Measurements from ENCODE around the gene PPP1R13B.

Gene PPP1R13B

DNA sequence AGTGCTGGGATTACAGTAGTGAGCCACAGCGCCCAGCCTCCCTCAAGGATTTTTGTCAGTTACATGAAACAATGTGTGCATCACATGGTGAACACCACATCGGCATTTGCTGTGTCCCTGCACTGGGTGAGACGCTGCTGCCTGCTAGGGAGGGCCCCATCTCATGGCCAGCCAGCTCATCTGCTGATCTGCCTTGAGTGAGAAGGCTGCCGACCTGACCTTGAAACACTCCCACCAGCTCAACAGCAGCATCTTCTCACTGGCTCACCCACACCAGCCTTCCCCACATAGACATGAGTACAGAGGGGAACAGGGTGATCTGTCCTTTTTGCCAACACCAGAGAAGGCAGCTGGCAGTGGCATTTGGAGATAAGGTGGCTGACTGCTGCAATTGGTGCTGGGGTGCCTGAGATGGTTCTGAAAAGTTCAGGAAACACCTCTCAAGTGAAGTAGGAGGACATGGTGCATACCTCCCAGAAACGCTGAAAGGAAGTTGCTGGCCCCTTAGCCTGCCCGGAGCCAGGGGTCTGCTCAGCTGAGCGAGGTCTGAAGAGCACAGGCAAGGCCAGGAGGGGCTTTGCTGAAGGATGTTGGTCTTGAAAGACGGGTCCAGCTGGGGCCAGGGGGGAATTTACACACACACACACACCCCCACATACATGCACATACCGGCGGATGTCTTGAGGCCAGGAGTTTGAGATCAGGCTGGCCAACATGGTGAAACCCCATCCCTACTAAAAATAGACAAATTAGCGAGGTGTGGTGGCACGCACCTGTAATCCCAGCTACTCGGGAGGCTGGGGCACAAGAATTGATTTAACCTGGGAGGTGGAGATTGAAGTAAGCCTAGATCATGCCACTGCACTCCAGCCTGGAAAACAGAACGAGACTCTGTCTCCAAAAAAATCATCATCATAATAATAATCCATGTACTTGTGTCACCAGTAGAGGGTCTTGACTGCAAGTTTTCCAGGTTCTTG, 14.3 kb upstream of the PPP1R13B start:
- Histone ChIP-seq H3K4me3 (ENCODE audit: low read depth in 1 of 5, low read length in 5 of 5) (no peak overlapping the region), H3K9ac (ENCODE audit: low read length in 5 of 5) (no peak overlapping the region), H3K9me3 (ENCODE audit: control insufficient read depth in 5 of 5, low read length in 5 of 5) (no peaks in the 10 kb centered on the region), H3K4me1 (ENCODE audit: control insufficient read depth in 5 of 5, insufficient read depth in 5 of 5, low read length in 5 of 5) (peaks cover 0 to 14% (median 7%) of the 10 kb centered on the region in 5 donors), H3K27ac (ENCODE audit: low read depth, low read length) (no peak overlapping the region), H3K36me3 (ENCODE audit: control insufficient read depth in 5 of 5, insufficient read depth in 5 of 5, low read length in 5 of 5) (no peaks in the 10 kb centered on the region), H3K27me3 (ENCODE audit: control insufficient read depth in 5 of 5, insufficient read depth in 4 of 5, low read length in 5 of 5) (peaks cover 4 to 8% (median 7%) of the 10 kb centered on the region in 5 donors)

- Histone ChIP-seq H3K9ac (ENCODE audit: low read length in 5 of 5) (no peak overlapping the region), H3K27ac (ENCODE audit: low read depth, low read length) (no peak overlapping the region), H3K27me3 (ENCODE audit: control insufficient read depth in 5 of 5, insufficient read depth in 4 of 5, low read length in 5 of 5) (peaks cover 5 to 10% (median 7%) of the 10 kb centered on the region in 5 donors), H3K4me1 (ENCODE audit: control insufficient read depth in 5 of 5, insufficient read depth in 5 of 5, low read length in 5 of 5) (peaks cover 0 to 35% (median 18%) of the 10 kb centered on the region in 5 donors), H3K4me3 (ENCODE audit: low read depth in 1 of 5, low read length in 5 of 5) (no peak overlapping the region), H3K9me3 (ENCODE audit: control insufficient read depth in 5 of 5, low read length in 5 of 5) (no peaks in the 10 kb centered on the region), H3K36me3 (ENCODE audit: control insufficient read depth in 5 of 5, insufficient read depth in 5 of 5, low read length in 5 of 5) (no peaks in the 10 kb centered on the region)
Observed at GRCh38 chr14:103859416-103860202, 12.2 kb upstream of the PPP1R13B start.

DNA sequence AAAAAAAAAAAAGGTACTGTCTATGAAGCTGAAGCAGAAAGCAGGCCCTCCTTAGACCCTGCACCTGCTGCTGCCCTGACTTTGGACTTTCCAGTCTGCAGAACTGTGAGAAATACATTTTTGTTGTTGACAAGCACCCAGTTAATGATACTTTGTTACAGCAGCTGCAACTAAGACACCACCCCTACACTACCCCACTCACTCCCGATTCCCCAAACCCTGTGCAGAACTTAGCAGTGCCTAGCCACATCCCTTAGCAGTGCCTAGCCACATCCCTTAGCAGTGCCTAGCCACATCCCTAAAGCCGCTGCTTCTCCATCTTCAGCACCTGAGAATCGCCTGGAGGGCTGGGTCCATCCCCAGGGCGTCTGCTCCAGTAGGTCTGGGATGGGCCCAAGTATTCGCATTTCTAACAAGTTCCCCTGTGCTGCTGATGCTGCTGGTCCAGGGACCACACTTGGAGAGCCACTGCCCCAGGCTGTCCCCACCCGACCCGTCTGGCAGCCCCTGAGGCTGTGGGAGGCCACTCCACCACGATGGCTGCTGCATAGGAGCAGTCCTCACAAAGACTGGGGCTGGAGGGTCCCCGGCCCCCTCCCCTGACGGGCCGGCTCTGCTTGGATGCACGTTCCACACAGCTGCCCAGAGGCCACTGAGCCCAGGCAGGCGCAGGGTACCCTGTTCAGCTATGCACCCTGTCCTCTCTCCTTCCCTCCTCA, 10.8 kb upstream of the PPP1R13B start:
- Histone ChIP-seq H3K9ac (ENCODE audit: low read length in 5 of 5) (no peak overlapping the region), H3K36me3 (ENCODE audit: control insufficient read depth in 5 of 5, insufficient read depth in 5 of 5, low read length in 5 of 5) (no peaks in the 10 kb centered on the region), H3K27ac (ENCODE audit: low read depth, low read length) (no peak overlapping the region), H3K27me3 (ENCODE audit: control insufficient read depth in 5 of 5, insufficient read depth in 4 of 5, low read length in 5 of 5) (peaks cover 5 to 10% (median 7%) of the 10 kb centered on the region in 5 donors), H3K4me3 (ENCODE audit: low read depth in 1 of 5, low read length in 5 of 5) (no peak overlapping the region), H3K4me1 (ENCODE audit: control insufficient read depth in 5 of 5, insufficient read depth in 5 of 5, low read length in 5 of 5) (peaks cover 0 to 38% (median 20%) of the 10 kb centered on the region in 5 donors), H3K9me3 (ENCODE audit: control insufficient read depth in 5 of 5, low read length in 5 of 5) (no peaks in the 10 kb centered on the region)

- H3K9me3 ChIP-seq (ENCODE audit: control insufficient read depth in 5 of 5, low read length in 5 of 5): no peaks in the 10 kb centered on the region
- H3K36me3 ChIP-seq (ENCODE audit: control insufficient read depth in 5 of 5, insufficient read depth in 5 of 5, low read length in 5 of 5): no peaks in the 10 kb centered on the region
- no peak overlapping the region for H3K4me3 ChIP-seq (ENCODE audit: low read depth in 1 of 5, low read length in 5 of 5)
- H3K27ac ChIP-seq (ENCODE audit: low read depth, low read length): no peak overlapping the region
- H3K9ac ChIP-seq (ENCODE audit: low read length in 5 of 5): peak overlapping the region in 1 of 5 donors; percentile 35
- peaks cover 0 to 38% (median 20%) of the 10 kb centered on the region in 5 donors for H3K4me1 ChIP-seq (ENCODE audit: control insufficient read depth in 5 of 5, insufficient read depth in 5 of 5, low read length in 5 of 5)
- H3K27me3 ChIP-seq (ENCODE audit: control insufficient read depth in 5 of 5, insufficient read depth in 4 of 5, low read length in 5 of 5): peaks cover 5 to 10% (median 7%) of the 10 kb centered on the region in 5 donors
Observed at GRCh38 chr14:103857256-103857655, 9.9 kb upstream of the PPP1R13B start.

DNA sequence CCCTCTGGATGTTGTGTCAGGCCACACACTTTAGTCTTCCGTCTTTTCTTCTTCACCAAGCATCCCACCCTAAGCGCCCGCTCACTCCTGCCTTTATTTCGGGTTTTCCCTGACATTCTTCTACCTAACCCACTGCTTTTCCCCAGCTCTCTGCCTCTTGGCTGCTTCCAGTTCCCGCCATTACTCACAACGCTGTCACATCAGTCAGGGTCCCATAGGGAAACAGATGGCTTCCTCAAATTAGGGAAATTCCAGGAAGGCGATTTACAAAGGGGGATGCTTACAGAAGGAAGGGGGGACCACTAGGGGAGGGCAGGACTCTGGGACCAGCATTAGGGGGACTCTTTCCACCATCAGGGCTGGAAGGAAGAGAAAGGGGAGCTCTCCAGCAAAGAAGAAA, 9.2 kb upstream of the PPP1R13B start:
- H3K27ac ChIP-seq (ENCODE audit: low read depth, low read length): no peak overlapping the region
- H3K4me1 ChIP-seq (ENCODE audit: control insufficient read depth in 5 of 5, insufficient read depth in 5 of 5, low read length in 5 of 5): peaks cover 0 to 38% (median 20%) of the 10 kb centered on the region in 5 donors
- no peak overlapping the region for H3K4me3 ChIP-seq (ENCODE audit: low read depth in 1 of 5, low read length in 5 of 5)
- H3K9ac ChIP-seq (ENCODE audit: low read length in 5 of 5): peak overlapping the region in 1 of 5 donors; percentile 35
- no peaks in the 10 kb centered on the region for H3K9me3 ChIP-seq (ENCODE audit: control insufficient read depth in 5 of 5, low read length in 5 of 5)
- peaks cover 3 to 8% (median 7%) of the 10 kb centered on the region in 5 donors for H3K27me3 ChIP-seq (ENCODE audit: control insufficient read depth in 5 of 5, insufficient read depth in 4 of 5, low read length in 5 of 5)
- H3K36me3 ChIP-seq (ENCODE audit: control insufficient read depth in 5 of 5, insufficient read depth in 5 of 5, low read length in 5 of 5): no peaks in the 10 kb centered on the region

DNA sequence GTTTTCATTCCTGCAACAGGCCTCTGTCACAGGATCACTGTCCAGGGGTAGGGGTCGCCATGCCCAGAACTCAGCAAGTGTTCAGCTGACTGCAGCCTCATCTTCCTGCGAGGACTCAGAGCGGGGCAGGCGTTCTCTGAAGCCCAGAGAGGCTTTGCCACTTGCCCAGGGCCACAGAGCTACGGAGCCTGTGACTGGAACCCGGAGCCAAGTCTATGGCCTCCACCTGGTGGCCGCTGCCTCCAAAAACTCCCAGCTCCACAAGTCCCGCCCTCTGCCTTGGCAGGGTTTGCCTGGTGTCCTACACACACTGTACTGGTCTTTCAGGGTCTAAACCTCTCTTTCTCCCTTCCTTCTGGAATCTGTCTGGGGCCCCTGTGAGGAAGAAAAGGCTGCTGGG, 8.7 kb upstream of the PPP1R13B start:
- Histone ChIP-seq H3K4me1 (ENCODE audit: control insufficient read depth in 5 of 5, insufficient read depth in 5 of 5, low read length in 5 of 5) (peaks cover 0 to 38% (median 20%) of the 10 kb centered on the region in 5 donors), H3K27ac (ENCODE audit: low read depth, low read length) (peak overlapping the region; percentile 16), H3K9ac (ENCODE audit: low read length in 5 of 5) (no peak overlapping the region)

GRCh38 chr14:103855734-103856095, 8.3 kb upstream of the PPP1R13B start:
- Histone ChIP-seq H3K9me3 (ENCODE audit: control insufficient read depth in 5 of 5, low read length in 5 of 5) (no peaks in the 10 kb centered on the region), H3K27ac (ENCODE audit: low read depth, low read length) (peak overlapping the region; percentile 16), H3K27me3 (ENCODE audit: control insufficient read depth in 5 of 5, insufficient read depth in 4 of 5, low read length in 5 of 5) (peaks cover 0 to 8% (median 4%) of the 10 kb centered on the region in 5 donors), H3K36me3 (ENCODE audit: control insufficient read depth in 5 of 5, insufficient read depth in 5 of 5, low read length in 5 of 5) (no peaks in the 10 kb centered on the region), H3K4me3 (ENCODE audit: low read depth in 1 of 5, low read length in 5 of 5) (no peak overlapping the region), H3K4me1 (ENCODE audit: control insufficient read depth in 5 of 5, insufficient read depth in 5 of 5, low read length in 5 of 5) (peaks cover 0 to 38% (median 20%) of the 10 kb centered on the region in 5 donors), H3K9ac (ENCODE audit: low read length in 5 of 5) (peak overlapping the region in 1 of 5 donors; percentile 25)

More for the DNA sequence above, 8.7 kb upstream of the PPP1R13B start:
- no peak overlapping the region for H3K4me3 ChIP-seq (ENCODE audit: low read depth in 1 of 5, low read length in 5 of 5)
- H3K9me3 ChIP-seq (ENCODE audit: control insufficient read depth in 5 of 5, low read length in 5 of 5): no peaks in the 10 kb centered on the region
- no peaks in the 10 kb centered on the region for H3K36me3 ChIP-seq (ENCODE audit: control insufficient read depth in 5 of 5, insufficient read depth in 5 of 5, low read length in 5 of 5)
- H3K27me3 ChIP-seq (ENCODE audit: control insufficient read depth in 5 of 5, insufficient read depth in 4 of 5, low read length in 5 of 5): peaks cover 0 to 8% (median 4%) of the 10 kb centered on the region in 5 donors

DNA sequence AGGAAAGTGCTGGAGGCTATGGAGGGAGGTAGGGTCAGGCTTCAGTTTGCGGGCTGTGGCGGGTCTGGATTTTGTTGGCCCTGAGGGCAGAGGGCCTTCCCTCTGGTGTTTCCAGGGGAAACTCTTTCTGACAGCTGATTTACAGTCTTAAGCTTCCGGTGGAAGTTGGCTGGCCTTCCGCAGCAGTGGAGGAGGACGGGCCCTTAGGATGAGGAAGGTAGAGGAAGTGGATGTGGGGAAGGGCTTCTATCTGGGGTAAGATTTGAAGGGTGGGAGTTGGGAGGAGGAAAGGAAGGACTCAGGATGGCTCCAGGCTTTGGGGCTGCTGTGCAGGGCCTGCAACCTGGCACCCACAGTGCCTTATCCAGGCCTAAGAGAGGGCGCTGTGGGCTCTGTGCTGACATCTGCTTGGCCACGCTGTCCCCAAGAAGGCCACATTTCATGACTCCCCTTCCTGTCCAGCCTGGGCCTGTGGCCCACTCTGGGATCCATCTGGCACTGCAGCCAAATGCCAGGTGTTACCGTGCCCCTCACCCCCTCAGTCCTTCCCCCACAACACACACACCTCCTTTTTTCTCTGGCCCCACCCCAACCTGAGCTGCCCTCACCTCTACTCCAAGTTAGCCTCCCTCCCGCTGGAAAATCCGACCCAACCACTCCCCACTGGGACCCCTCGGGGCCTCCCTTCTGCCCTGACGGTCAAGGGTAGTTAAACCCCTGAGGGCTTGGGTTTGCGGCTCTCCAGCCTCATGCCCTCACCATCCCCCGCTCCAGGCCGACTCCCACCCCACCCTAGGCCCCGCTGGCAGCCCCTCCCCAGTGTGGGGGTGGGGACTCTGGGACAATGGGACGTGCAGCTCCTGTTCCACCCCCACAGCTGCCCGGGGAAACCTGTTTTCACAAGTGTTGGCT, 7.7 kb upstream of the PPP1R13B start:
- peaks cover 0 to 8% (median 4%) of the 10 kb centered on the region in 5 donors for H3K27me3 ChIP-seq (ENCODE audit: control insufficient read depth in 5 of 5, insufficient read depth in 4 of 5, low read length in 5 of 5)
- H3K27ac ChIP-seq (ENCODE audit: low read depth, low read length): peak overlapping the region; percentile 57
- peaks cover 0 to 34% (median 16%) of the 10 kb centered on the region in 5 donors for H3K4me1 ChIP-seq (ENCODE audit: control insufficient read depth in 5 of 5, insufficient read depth in 5 of 5, low read length in 5 of 5)
- peak overlapping the region in 1 of 5 donors; percentile 25 for H3K9ac ChIP-seq (ENCODE audit: low read length in 5 of 5)
- H3K36me3 ChIP-seq (ENCODE audit: control insufficient read depth in 5 of 5, insufficient read depth in 5 of 5, low read length in 5 of 5): no peaks in the 10 kb centered on the region
- no peak overlapping the region for H3K4me3 ChIP-seq (ENCODE audit: low read depth in 1 of 5, low read length in 5 of 5)
- no peaks in the 10 kb centered on the region for H3K9me3 ChIP-seq (ENCODE audit: control insufficient read depth in 5 of 5, low read length in 5 of 5)
